HG03175 (cell line): Measurements from ENCODE around the gene ERGIC1.
"Not testable (repeated sequence)": the region's sequence is repeated elsewhere in the genome, so short reads cannot be mapped to it uniquely, and the experiment has no call there.

Source experiments
- ATAC-seq: cut with Tn5 transposase; IDR thresholded peaks from one replicate; pipeline ENCODE4 v1.9.1; 2021; ENCODE audit warnings: mild to moderate bottlenecking, moderate library complexity; ENCODE audit not compliant: unreplicated experiment

Gene ERGIC1

DNA sequence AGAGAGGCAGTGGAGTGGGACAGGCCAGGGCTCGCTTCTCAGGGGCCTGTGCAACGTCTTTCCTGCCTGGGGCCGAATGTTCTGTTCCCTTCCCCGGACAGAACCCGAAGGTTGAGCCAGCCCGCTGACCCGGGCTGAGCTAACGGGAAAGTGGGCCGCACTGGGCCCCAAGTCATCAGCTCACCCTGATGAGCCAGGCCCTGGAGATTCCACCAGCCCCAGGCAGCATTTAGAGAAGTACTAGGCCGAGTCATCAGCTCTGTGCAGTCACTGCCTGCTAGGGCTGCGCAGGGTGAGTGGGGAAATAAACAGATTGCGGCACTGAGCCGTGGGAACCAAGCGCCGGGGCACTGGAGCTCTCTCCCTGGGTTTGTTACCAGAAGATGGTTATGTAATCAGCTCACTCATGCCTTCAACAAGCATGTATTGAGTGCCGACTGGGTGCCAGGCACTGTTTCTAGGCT, 33.9 kb upstream of the ERGIC1 start:
- ATAC-seq, result no peak

DNA sequence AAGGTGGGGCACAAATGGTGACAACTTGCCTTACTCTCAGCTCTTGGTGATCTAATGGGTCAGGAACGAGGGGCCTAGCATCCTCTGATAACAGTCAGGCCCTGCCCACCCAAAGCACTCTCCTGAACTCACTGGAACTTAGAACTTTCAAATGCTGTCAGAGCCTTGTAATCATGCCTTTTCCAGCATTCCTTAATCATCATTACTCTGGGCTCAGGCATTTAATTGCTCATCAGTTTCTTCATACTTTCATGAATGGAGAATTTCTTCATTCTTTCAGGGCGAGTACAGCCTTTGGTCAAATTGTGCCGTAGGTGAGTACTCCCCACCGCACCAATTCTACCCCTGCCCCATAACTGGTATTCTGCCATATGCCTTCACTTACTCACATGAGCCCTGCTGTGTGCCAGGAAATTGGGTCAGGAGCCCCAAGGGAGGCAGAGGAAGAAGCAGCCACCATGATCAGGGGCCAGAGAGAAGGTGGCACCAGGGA, 32.8 kb upstream of the ERGIC1 start:
- ATAC-seq, result no peak

DNA sequence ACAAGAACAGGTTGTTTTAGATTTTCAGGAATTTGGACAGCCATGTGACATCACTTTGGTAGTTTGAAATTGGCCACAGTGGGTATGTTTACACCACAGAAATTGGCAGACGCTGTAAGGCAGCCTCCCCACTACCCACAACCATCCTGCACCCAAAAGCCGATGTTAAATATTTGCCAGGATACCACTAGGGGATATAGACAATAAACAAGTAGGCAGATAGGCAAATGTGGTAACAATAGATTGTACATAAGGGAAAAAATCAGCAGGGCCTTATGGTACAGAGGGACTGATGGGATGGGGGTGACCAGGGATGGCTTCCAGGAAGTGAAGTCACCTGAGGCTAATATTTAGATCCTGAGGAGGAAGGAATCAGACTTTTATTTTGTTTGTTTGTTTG, 31.9 kb upstream of the ERGIC1 start:
- ATAC-seq, result no peak

DNA sequence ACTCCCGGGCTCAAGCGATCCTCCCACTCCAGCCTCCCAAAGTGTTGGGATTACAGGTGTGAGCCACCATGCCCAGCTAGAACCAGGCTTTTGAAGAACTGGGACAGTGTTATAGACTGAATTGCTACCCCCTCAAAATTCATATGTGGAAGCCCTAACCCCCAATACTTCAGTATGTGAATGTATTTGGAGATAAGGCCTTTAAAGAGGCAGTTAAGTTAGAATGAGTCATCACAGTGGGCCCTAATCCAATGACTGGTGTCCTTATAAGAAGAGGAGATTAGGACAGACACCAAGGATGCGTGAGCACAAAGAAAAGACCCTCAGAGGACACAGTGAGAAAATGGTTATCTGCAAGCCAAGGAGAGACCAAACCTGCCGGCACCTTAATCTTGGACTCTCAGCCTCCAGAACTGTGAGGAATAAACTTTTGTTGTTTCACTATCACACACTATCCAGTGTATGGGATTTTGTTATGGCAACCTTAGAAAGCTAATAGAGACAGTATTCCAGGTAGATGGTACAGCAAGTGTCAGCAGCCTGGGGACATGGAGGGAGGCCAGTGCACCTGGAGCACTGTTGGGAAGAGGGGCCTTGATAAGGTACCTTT, 31.4 kb upstream of the ERGIC1 start:
- ATAC-seq, result no peak

DNA sequence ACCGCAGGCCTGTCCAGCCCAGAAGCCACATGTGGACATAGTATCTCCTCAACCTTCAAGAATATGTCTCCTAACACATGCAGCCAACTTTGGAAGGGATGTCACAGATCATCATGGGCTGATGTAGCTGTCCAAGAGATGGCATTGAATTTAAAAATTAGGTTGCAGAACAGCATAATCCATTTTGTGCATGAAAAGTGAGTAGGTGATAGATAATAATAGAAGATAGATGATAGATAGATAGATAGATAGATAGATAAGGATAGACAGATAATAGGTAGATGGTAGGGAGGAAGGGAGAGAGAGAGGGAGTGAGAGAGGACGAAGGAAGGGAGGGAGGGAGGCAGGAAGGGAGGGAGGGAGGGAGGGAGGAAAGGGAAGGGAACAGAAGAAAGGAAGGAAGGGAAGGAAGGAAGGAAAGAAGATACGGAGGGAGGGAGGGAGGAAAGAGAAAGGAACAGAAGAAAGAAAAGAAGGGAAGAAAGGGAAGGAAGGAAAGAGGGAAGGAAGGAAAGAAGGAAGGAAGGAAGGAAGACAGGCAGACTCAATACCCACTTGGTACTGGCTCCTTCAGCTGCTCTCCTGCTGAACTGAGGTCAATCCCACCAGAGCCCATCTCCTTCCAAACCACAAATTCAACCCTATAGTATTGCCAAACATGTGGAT, 28.9 kb upstream of the ERGIC1 start:
- ATAC-seq, result no peak

DNA sequence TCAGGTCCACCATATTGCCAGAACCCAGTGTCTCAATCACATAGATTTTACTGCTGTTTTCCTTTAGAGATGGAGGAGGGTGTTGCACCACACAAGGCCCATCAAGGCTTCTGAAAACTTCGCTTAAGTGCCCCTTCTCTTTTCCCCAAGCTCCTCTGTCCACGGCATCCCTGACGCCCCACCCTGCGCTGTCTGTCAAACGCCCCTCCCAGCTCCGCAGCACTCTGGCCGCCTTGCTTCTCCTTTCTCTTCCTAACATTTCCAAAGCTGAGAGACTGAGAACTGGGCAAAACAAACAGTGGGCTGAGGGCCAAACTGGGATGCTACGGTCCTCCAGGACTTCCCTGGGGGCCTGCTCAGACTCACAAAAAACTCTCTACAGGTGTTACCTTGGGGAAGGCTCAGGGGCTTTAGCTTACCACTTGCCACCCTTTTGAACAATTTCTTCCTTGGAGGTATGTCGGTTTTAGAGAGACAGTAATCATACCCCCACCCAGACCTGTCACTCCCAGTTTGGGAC, 28.3 kb upstream of the ERGIC1 start:
- no peak for ATAC-seq

DNA sequence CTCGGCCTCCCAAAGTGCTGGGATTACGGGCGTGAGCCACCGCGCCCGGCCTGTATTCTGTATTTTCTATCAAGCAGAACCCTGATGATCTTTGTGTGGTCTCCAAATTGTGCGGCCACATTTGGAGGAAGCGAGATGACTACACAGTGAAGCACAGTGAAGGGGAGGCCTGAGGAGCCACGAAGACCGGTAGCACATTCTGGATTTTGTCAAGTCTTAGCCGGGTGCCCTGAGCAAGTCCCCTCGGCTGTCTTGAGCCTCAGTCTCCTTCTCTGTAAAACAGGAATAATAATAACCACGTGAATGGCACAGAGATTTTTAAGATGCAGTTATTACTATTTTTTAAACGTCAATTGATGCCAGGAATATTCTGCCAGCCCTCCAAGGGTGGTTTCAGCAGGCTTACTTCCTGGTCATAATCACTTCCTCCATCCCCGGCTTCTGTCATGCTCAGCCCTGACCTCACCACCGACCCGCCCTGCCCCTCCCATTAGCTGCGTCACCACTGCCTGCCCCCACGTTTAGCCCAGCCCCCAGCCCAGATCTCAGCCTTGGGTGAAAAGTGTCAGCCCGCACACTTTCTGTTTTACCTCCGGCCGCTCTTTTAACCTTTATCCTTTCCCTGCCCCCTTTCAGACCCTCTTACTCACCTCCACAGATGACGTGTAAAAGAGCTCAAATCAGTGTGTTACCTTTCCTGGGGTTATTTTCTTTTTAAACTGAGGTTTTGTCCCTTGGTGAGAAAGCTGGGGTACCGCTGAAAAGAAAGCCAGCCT, 27.0 kb upstream of the ERGIC1 start:
- ATAC-seq, result peak; percentile 97

DNA sequence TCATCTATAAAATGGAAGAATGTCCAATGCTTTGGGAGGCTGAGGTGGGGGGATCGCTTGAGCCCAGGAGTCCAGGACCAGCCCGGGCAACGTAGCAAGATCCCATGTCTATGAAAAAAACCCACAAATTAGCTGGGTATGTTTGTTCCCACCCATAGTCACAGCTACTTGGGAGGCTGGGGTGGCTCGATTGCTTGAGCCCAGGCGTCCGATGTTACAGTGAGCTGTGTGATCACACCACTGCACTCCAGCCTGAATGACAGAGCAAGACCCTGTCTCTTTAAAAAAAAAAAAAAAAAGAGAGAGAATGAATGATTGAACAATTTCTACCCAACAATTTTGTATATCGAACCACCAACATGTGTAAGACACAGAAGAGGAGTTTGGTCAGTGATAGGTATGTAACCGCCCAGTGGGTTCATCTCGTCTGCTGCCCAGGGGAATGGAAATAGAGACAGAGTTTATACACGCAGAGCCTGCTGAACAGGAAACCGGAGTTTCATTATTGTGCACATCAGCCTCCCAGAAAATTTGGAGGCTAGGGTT, 26.2 kb upstream of the ERGIC1 start:
- no peak for ATAC-seq

DNA sequence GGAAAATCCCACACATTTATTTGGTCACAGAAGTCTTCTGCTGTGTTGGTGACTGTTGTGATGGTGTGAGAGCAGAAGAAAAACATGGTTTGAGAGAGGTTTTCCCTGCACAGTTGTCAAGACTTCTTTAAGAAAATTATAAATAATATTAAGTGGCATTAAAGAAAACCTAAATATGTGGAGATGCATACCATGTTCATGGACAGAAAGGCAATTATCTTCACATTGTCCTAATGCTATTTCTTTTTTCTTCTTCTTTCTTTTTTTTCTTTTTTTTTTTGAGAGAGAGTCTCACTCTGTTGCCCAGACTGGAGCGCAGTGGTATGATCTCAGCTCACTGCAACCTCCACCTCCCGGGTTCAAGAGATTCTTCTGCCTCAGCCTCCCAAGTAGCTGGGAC, 24.3 kb upstream of the ERGIC1 start:
- no peak for ATAC-seq

DNA sequence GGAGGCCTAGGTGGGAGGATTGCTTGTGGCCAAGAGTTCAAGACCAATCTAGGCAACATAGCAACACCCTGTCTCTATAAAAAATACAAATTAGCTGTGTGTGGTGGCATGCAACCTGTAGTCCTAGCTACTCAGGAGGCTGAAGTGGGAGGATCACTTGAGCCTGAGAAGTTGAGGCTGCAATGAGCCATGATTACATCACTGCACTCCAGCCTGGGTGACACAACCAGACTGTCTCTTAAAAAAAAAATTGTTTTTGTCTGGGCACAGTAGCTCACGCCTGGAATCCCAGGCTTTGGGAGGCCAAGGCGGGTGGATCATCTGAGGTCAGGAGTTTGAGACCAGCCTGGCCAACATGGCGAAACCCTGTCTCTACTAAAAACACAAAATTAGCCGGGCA, 23.1 kb upstream of the ERGIC1 start:
- not testable (repeated sequence) for ATAC-seq

DNA sequence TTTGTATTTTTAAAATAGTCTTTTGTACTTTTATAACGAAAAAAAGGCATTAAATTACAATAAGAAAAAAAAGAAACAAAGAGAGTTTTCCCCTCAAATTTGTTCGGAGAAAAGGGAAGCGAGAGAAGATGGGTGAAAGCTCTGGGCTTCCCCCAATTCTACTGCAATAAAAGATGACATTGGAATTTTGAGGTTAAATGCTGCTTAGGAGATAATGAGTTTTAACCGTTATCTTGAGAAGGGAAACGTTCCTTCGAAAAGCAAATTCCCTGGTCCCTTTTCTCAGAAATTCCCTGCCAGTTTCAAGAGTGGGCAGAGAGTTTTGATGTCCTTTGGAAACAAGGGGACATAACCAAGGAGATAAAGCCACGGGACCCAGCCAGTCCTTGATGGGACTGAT, 18.4 kb upstream of the ERGIC1 start:
- no peak for ATAC-seq

DNA sequence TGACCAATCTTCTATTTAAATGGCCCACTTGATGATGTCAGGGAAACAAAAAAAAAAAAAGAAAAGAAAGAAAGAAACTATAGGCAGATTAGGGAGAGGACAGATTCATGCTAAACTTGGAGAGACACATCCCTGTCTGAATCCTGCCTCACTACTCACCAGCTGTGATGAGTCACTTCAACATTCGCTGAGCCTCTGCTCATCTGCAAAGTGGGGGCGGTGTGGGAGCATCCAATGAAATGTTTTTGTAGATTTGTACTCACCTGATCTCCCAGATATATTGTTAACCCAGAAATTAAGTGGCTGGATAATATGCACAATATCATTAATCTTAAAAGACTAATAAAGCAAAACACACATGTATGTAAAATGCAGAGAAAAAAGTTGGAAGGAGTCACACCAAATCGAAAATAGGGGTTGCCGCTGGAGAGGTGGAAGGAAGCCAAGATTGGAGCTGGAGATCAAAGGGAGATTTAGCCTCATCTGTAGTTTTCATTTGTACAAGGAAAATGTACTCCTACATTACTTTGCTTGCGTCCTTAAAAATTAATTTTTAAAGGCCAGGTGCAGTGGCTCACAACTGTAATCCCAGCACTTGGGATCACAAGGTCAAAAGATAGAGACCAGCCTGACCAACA, 17.0 kb upstream of the ERGIC1 start:
- no peak for ATAC-seq

DNA sequence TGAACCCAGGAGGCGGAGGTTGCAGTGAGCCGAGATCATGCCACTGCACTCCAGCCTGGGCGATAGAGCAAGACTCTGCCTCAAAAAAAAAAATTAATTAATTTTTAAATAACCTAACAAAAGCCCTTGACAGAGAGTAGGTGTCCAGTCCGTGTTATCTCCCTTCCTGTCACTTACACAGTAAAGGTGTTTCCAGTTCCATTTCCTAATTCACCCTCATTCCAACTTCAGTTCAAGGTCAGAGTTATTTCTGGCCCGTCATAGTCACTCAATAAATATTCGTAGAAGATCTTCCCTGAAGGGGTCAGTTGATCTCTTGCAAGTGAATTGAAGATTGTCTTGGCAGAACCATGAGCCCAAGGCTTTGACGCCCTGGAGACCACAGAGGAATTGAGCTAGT, 16.4 kb upstream of the ERGIC1 start:
- no peak for ATAC-seq

DNA sequence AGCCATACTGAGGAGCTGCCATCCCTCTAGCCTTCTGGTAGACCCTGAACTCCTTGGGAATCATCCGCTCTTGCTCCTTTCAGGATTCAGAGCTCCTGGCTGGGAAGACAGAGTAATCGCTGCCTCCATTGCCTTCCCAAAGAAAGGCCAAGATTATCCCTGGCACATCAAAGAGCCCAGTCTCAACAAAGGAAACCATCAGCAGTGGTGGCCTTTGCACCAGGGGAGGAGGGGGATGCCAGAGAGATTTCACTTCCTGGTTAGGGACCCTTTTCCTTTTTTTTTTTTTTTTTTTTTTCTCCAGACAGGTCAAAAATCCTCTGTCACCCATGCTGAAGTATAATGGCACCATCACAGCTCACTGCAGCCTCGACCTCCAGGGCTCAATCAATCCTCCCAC, 16.0 kb upstream of the ERGIC1 start:
- no peak for ATAC-seq

DNA sequence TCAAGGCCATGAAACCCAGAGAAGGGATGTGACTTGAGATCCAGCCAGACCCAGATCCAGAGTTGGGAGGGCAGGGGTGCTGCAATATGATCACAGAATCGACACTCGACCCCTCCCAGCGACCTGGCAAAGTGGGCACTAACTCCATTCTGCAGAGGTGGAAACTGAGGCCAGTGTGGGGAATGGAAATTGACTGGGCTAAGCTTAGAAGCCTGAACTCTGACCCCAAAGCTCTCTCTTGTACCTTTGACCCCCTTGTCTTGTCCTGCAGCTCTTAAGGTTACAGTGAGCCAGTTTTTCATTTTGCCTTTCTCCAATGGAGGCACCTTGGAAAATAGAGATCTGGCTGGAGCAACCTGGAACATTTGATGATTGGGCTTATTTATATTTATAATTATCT, 14.5 kb upstream of the ERGIC1 start:
- ATAC-seq, result no peak

DNA sequence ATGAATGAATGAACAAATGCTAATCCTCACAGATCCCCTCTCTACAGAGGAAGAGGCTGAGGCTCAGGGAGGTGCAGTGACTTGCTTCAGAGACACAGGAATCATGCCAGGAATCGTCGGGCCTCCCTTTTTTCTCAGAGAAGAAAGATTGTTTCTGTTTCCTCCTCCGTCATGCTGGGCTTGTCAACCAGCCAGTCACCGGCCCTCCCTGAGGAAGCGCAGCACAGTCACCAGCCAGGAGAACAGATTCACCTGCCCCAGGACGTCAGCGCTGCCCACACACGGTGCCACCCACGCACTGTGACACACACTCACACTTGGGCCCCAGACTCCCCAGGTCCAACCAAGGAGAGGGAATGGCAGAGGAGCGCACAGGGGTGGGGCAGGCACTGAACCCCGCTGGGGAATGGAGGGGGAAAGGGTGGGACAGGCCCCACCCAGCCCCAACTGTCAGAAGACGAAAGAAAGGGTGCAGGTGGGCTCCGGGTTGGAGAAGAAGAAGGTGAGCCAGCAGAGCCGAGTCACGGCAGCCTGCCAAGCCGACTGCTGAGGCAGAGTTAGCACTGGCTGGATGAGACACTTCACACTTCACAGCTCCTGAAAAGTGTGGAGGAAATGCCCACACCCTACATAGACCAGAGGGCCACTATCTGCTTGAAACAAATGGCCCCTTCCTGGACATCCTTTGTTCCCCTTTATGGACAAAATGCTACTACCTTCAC, 13.8 kb upstream of the ERGIC1 start:
- ATAC-seq, result no peak

DNA sequence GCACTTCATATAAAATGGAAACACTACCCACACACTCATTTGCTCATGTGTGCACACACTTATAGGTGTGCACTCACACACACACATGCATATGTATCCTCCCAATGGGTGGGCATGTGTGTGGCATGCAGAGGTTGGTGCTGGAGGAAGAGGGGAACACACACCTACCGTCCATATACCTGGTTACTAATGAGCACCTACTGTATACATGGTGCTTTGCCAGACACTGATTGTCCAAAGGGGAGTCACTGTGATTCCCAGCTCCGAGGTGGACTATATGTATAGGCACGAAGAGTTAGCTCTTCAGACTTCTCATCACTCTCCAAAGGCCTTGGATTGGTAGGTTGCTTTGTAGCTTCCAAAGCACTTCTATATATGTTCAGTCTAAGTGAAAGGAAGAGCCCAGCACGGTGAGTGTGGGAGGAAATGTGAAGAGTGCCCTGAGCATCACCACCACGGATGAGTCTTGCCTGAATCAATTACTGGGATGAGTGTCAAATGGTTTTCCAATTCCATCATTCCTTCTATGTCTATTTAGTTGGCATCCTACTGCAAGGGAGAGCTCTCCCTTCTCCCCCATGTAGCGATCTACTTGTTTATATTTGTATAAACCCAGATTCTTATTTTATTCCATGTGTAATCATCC, 12.6 kb upstream of the ERGIC1 start:
- ATAC-seq, result no peak

DNA sequence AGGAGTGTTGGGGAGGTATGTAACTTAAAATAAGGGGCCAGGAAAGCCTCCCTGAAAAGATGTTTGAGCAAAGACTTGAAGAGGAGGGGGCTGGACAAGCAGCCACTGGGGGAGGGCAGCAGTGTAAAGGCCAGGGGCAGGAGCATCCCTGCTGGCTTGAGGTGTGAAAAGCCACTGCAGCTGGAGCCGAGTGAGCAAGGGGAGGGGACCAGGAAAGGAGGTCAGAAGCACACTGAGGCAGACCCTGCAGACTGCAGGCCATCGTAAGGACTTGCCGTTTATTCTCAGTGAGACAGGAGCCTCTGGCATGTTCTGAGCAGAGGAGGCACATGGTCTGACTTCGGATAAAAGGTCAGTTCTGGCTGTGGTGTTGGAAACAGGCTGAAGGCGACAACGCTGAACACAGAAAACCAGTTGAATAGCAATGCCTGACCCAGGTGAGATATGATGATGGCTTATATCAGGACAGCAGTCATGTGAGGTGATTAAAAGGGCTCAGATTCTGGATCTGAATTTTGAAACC, 10.2 kb upstream of the ERGIC1 start:
- no peak for ATAC-seq

DNA sequence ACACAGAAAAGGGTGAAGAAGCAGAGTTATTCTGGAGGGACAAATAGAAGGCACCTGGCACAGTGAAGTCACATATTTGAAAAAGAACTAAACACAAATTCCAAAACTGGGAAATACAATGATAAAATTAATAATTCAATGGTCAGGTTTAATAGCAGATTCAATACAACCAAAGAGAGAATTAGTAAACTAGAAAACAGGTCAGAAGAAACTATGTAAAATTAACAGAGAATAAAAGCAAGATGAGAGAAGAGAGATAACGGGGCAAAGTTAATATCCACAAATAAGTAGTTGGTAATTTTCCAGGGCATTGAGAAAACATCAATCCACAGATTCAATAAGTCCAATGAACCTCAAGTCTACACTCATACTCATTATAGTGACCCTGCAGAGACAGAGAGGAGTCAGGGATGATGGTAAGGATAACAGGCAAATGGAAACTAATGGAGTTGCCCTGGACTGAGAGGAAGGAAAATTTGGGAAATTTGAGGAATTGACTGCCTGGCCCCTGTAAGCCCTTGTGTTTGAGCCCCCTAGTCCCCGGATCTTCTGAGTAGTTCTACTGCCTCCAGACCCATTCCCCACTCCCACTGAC, 8.3 kb upstream of the ERGIC1 start:
- no peak for ATAC-seq
